Measurements from ENCODE around the gene SPINT3.

Gene SPINT3, protein sequence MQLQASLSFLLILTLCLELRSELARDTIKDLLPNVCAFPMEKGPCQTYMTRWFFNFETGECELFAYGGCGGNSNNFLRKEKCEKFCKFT

DNA sequence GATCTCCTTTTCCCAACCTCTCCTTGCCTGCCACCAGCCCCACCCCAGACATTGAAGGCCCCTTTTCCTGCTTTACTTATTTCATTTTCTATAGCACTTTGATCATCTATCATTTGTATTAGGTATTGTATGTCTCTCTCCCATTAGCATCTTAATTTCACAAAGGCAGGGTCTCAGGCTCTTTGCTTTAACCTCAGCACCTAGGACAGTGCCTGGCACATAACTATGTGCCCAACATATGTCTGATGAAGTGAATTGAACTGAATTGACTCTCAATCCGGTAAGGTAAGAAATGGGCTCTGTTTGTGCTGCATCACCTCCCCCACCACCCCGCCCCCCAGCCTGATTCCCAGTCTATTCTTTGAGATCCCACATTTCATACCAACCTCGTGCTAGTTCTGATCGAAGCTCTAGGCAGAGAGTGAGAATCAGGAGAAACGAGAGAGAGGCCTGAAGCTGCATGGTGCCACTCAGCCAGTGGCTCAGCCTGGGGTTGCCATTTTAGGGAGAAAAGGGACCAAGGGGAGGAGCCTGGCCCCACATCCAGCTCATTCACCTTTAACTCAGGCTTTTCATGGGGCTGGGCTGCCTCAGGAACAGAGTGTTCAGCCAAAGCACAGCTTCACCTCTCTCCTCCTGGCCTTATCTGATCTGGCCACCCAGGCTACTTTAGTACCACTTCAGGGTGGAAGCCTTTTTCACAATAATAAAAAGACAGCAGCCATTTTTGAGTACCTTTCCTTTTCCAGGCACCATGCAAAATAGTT, at the start of gene SPINT3:
Gene SPINT3, minus strand, starts transcription at position 476 of the 767 bp plus-strand sequence. Its CDS starts 14 bp downstream, at position 462.
- no peak for DNase-seq

DNA sequence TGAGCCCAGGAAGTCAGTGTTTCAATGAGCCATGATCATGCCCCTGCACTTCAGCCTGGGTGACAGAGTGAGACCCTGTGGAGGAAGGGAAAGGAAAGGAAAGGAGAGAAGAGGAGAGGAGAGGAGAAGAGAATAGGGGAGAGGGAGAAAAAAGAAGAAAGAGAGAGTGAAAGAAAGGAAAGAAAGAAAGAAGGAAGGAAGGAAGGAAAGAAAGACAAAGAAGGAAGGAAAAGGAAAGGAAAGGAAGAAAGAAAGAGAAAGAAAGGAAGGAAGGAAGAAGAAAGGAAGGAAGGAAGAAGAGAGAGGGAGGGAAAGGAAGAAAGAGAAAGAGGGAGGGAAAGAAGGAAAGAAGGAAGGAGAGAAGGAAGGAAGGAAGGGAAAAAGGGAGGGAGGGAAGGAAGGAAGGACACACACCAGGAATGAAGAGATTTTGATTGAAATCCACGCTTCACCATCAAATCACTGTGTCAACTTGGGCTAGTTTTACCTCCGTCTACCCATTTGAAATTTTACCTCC, 49.4 kb upstream of the SPINT3 start:
- no peak for DNase-seq

DNA sequence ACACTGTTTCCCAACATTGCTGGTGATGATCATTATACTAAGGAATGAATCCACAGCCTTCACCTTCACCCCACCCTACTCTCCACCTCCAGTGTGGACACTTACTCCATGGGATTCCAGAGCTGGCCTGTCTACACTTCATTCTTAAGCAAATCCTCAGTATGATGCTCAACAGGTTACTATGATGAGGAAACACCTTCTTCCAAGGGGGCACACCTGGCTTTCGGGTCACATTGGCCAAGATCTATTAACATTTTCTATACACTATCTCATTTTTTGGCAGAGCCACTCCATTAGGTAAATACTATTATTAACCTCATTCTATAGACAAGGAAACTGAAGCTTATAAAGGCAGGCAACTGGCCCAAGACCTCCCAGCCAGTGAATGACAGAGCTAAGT, 39.8 kb upstream of the SPINT3 start:
- DNase-seq: no peak

DNA sequence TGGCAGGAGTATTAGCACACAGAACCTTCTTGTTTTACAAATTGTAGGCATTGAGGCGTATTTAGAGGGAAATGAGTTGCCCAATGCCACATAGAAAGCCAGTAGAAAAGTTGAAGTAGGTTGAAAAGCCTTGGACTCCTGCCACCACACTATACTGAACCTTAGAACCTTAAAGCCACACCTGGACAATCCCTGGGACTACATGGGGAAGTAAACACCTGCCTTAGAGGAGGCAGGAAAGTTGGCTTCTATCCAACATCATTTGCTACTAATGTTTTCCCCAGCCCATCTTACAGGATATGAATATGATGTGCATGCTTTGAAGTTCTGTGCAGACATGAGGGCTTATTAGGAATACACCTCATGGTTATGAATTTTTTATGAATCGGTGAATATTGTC, 37.0 kb upstream of the SPINT3 start:
- no peak for DNase-seq

DNA sequence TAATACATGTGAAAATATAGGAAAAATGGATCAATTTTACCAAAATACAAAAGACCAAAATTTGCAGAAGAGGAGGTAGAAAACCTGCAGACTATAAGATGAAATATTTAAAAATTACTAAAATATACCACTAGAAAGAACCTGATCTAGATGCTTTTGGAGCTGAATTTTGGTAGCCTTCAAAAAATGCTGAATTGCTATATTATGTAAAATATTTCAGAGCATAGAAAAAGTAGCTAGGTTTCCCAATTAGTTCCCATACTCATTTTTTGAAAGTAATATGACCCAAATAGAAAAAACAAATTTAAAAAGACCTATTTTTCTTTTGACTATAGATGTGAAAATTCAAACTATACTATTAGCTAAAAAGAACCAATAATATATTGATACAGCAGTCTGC, 35.3 kb upstream of the SPINT3 start:
- no peak for DNase-seq

DNA sequence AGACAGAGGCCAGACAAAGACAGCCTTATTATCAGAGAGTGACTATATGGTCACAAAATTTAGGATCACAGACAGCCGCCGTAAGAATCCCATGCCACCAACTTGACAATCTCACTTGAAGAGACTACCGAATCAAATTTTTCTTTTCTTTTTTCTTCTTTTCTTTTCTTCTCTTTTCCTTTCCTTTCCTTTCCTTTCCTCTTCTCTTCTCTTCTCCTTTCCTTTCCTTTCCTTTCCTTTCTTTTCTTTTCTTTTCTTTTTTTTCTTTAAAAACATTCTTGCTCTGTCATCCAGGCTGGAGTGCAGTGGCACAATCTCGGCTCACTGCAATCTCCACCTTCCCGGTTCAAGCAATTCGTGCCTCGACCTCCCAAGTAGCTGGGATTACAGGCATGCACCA, 33.0 kb upstream of the SPINT3 start:
- no peak for DNase-seq

DNA sequence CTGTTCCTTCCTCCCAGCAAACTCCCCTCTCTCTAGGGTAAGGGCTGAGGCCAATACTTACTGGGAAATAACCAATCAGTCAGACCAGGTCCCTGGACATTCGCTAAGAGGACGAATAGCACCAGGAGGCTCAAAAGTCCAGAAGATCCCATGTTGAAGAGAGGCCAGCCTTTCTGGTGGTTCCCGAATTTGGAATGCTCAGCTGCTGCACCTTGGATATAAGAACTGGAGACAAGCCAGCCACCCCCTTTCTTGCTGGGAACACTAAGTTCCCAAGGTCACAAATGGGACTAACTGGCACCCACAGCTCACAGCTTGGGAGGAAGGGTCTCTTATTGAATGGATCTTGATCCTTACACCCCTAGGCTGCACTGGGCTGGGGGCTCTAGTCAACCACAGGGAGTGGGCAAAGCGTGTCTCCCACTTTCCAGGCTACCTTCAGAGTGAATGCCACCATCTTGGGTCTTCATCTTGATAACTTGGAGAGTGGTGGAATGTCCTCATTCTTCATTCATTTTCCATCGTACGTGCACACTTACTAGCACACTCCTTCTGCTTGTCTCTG, 31.9 kb upstream of the SPINT3 start, which contains the start of gene EPPIN:
Gene EPPIN, minus strand, starts transcription at position 196 of the 565 bp plus-strand sequence. Its CDS starts 44 bp downstream, at position 152.
- DNase-seq: no peak

DNA sequence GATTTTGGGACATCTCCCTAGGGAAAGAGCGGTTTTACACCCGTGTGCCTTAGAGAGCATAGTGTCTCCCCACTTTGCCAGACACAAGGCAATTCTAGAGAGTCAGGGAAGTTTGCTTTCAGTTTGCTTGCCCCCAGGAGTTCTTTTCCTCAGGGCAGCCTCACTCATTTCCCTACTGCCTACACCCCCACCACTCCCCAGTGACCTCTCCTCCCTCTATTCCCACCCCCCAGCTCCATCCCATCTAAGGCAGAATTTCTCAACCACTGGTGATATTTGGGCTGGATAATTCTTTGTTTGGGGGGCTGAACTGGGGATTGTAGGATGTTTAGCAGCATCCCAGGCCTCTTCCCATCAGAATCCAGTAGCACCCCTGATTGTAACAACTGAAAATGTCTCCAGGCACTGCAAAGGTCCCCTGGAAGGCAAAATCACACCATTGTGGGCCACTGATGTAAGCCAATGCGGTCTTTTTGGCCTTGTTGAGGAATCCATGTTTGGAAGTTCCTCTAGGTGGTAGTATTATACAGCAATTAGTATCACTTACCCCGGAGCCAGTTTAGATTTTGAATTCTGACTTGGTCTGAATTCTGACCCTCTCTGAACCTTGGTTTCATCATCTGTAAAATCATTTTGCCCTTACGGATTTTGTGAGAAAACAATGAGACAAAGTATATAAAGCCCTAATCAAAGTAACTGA, 30.5 kb upstream of the SPINT3 start:
- peak; percentile 14 for DNase-seq

DNA sequence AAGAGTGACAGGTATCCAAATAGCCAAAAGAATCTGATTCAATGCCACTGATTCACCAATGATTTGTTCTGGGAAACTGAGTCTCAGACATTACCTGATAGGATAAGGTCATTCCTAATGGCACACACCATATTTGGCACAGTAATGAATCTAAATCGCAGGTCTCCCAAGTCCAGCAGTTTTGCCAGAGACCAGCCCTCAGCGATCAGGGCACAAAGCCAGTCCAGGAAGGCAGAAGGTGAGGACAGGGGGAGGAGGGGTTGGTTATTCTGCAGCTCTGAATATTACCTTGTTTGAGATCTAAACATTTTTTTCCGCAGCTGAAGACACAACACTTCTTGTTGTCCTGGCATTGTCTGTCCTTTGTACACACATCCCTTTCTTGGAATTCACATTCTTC, 29.9 kb upstream of the SPINT3 start:
- DNase-seq: no peak

DNA sequence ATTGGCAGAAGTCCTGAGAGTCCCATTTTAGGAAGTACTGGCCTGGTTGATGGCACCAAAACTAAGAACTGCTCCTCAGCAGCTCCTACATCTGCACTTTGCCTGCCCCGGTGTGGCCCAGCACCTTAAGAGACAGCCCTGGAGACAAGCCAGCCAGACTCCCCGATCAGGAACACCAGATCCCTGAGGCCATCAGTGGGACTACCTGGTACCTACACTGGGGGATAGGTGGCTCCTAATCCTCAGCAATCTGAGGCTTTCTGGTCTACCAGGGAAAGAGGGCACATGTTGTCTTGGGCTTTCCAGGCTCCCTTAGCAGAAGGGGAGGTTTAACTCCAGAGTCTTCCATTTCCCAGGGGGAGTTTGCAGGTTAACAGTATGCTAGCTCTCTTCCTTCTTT, 24.0 kb upstream of the SPINT3 start, which contains the start of gene WFDC6:
Gene WFDC6, minus strand, starts transcription at position 101 of the 400 bp plus-strand sequence. Its CDS starts 75 bp downstream, at position 26.
- no peak for DNase-seq

DNA sequence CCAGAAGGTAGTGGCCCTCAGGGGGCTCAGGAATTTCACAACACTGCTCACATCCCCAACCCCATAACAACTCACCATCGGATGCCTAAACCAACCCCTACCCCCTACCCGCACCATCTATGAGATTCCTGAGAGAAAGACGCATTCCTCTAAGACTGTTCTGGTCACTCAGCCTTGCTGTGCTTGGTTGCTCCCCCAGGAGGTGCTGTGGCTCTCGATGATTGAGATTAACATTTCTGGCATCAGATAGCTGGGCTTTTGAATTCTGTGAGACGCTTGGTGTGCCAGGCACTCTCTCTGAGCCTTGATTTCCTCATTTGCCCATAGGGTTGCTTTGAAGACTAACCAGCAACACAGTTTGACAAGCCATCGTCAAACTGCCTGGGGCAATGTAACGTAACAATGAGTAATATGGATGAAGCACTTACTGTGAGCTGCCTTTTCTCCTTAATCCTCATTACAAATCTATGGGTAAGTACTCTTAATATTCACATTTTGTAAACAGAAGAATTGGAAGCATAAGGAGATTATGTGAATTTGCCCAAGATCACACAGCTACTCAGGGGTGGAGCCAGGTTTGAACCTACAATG, 22.9 kb upstream of the SPINT3 start:
- DNase-seq: no peak

DNA sequence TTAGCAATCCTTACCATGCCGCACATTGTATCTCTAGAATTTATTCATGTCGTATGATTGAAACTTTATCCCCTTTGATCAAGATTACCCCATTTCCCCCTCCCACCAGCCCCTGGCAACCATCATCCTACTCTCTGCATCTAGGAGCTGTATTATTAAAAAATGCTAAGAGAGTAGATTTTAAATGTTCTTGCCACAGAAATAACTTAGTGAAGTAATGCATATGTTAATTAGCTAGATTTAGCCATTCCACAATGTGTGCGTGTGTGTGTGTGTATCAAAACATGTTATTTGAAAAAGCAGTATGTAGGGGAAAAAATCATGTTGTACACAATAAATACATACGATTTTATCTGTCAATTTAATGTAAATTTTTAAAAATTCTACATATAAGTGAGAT, 11.9 kb upstream of the SPINT3 start:
- DNase-seq: no peak

DNA sequence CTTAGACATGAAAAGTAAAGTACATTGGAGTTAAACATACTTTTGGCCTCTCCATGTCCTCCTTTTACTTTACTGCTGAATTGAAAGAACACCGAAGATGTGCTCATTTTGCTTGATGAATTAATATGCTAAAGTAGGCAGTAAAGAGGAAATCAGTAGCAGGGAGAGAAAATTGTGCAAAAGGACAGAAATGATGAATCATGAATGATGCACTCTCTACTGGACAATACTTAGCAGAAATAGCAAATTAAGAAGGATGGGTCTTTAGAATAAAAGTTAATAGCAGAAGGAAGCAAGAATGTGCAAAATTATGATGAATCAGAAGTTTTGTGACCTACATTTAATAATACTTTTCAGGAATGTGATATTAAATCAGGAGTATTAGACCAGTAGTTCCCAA, 8.4 kb upstream of the SPINT3 start:
- no peak for DNase-seq

DNA sequence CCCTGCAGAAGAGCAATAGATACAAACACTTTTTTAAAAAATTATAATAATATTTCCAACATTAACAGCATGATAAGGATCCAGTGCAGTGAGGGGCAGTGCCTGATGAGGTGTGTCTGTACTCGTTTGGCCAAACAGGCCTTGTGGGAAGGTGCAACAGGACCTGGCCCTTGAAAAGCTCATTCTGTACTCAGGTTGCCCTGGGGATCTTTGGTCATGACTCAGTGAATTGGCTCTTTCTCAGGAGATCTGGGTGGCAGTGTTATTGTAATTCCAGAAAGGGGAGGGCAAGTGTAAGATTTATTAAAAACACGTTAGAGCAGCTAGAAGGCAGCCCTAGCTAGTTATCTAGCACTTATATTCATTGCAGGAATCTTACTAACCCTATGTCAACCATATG, 2.9 kb upstream of the SPINT3 start:
- DNase-seq: no peak

DNA sequence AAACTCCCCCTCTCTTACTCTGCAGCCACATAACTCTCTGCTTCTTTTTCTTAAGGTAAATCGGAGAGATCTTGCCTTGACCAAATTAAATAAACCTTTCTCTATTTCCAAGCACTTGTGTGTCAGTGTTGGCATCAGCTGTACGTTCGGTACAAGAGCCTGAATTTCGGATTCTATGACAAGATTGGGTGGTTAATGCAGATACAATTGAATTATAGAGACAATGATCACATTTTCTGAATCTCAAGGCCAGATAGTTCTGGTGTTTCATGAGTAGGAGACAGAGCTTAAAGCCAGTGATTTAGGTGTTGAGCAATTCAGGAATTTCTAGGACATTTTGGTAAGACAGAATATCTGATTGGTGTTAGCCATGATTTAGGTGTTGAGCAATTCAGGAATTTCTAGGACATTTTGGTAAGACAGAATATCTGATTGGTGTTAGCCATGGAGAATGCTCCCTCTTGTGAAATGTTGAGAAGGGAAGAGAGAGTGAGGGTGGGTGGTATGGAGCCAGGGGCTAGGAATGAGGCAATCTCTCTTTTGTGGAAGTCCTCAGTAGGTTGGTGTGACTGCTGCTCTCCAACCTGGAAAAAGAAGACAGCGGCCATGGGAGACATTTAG, 5.1 kb downstream of the SPINT3 start:
- no peak for DNase-seq

DNA sequence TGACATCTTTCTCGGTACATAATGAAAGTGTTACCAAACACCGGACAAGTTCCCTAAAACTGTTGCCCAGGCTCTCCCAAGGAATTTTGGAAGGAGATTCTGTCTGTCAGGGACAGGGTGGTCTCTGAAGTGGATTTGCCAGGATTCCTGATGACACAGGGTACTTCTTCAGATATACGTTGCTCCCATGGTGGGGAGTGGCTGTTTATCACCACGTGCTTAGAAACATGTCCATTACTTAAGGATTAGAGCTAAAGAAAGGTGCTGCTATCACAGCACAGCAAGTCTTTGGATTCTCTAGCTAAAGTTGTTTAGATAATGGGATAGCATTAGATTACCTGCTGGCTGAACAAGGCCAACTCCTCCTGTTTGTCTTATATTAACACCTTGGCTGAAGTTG, 6.3 kb downstream of the SPINT3 start:
- DNase-seq: no peak

DNA sequence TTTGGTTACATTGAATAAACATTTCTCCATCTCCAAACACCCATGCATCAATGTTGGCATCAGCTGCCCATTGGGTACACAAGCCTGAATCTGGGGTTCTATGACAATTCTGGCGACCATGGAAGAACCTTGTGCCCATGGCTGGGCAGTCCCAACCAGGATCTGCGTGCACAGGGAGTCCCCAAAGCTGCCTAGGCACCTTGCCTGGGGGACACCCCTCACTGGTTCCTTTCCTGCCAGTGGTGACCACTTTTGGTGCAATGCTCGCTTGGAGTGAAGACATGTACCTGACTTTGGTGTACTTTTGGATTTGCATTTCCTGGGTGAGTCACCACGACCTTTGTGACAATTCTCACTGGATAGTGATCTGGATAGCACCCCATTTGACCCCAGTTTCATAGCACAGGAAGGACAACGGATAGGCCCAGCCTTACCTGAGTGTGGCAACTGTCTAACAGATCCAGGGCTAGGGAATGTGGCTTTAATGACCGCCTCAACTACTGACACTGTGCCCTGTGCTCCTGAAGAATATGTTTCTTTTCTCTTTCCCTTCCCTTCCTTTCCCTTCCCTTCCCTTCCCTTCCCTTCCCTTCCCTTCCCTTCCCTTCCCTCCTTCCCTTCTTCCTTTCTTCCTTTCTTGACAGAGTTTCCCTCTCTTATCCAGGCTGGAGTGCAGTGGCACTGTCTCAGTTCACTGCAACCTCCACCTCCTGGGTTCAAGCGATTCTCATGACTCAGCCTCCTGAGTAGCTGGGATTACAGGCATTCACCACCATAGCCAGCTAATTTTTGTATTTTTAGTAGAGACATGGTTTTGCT, 7.1 kb downstream of the SPINT3 start:
- no peak for DNase-seq

DNA sequence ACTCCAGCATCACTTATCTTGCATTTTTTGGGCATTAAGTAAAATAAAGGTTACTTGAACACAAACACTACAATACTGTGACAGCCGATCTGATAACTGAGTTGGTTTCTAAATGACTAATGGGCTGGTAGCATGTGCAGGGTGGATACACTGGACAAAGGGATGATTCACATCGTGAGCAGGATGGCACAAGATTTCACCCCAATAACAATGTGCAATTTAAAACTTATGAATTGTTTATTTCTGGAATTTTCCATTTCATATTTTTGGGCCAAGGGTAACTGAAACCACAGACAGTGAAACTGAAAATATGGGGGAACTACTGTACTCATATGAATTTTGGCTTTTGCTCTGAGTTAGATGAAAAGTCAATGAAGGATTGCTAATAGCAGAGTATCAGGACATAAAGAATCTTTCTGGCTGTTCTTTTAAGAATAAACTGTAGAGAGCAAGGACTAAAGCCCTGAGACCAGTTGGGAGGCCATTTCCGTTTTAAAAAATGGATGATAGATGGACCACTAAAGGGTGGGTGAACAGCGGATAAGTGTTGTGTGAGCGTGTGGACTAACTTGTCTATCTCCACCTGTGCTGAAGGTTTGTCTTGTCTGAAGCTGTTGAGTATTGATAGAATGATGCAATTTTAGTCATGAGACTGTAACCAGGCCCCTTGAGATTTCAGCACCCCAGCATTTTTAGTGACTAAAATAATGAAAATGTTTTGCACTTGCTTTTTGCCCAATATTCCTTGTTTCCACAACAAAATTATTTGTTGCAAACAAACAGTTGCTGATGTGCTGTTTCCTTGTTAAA, 8.2 kb downstream of the SPINT3 start:
- DNase-seq: no peak

DNA sequence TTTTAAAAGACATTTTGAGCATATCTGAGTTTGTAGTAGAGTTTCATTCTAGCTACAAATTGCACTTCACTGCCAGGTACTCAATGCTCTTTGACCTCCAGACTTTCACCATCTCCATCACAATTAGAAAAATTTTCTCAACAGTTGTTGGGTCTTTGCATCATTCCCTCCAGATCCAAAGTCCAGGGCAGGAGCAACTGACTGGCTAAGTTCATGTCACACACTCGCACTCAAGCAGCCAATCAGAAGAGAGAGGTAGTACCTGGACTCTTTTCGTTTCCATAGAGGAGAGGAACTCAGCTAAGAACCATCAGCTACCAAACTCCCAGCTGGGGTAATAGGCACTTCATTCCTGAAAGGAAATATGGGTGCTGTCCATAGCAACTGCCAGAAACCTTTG, 9.0 kb downstream of the SPINT3 start:
- no peak for DNase-seq

DNA sequence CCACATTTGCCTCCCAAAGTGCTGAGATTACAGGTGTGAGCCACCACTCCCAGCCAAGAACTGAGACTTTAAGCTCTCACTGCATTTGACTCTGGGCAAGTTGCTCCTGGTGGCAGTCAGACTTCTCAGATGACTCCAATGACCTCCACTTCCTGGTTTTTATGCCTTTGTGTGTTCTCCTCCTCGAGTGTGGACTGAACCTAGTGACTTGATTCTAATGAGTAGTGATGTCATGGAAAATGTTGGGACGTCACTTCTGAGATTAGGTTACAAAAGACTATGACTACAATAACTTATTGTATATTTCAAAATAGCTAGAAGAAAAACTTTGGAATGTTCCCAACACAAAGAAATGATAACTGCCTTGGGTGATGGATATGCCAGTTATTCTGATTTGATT, 12.0 kb downstream of the SPINT3 start:
- no peak for DNase-seq

DNA sequence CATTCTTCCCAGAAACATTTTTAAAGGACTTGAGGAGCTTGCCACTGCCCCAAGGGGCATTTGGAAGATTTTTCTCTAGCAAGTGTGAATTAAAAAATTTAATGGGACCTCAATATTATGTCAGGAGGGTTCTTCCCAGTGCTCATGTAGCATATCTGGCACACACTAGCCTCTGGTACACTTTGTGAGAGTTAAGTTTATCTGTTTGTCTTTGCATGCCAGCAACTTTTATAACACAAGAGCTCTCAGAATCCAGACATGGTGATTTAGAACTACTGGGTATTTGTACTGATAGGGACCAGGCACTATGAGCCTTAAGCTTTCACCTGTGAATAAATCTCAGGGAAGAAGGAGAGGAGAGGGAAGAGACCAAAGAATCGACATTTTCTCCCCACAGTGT, 12.9 kb downstream of the SPINT3 start:
- DNase-seq: no peak

All from NCI-H526 treated with DMSO at 0.1 percent for 48 hours (cell line).